Heart left ventricle (tissue), 13 donors: Measurements from ENCODE around the gene ARHGAP1.

Source experiments
- CTCF ChIP-seq, 12 donors: fragments of 200-600 bp; sonication (generic) in 4 of 12; IDR thresholded peaks; one replicate each; pipeline versions ENCODE4 v1.5.0 to v1.8.0; 2018 to 2022; ENCODE audit warnings: antibody characterized with exemption in 12 of 12, mild to moderate bottlenecking in 5 of 12
- POLR2A ChIP-seq, 2 donors: fragments of 450-650 bp; IDR thresholded peaks; one replicate each; pipeline ENCODE4 v1.6.1; 2017; ENCODE audit warnings: antibody characterized with exemption in 2 of 2, mild to moderate bottlenecking in 2 of 2, moderate library complexity in 2 of 2
- donor health status: ischemic (EF 13 %, LVEDD 7.1; RV severe dilation, severe dysfunction).
- donor health status: DM: no; HTN: yes; CAD: no.
- donor health status: DM: no; HTN: no; CAD: no.
- donor health status: ischemic (EF 25% LVEDD 6.9; RV normal size, moderate dysfunction).
- donor health status: ischemic (EF 25% LVEDD 5.7; RV mildly dilated, moderate dysfunction).
- donor health status: ischemic (EF 35%, LVEDD 5.7; RV mildly dilated, moderate dysfunction).
- donor health status: nonischemic (EF 11% LVEDD 7.7; RV severe dilation, severe dysfunction).
- donor health status: DM: yes; HTN: yes; CAD: no.
- donor health status: PGD.
- donor health status: ischemic (EF 29% LVEDD 5.4; RV normal size, mild dysfunction).
- donor health status: nonischemic (EF 23%, LVEDD 6.1; RV moderate dilation, normal function).

- TF ChIP-seq CTCF (IDR thresholded peaks at IDR 0.05) = no peak
- no peak for TF ChIP-seq POLR2A (IDR thresholded peaks at IDR 0.05)
Observed at GRCh38 chr11:46665356-46665755, 35.1 kb downstream of the ARHGAP1 start.
